ENCODE results near the gene CLEC10A. TPM values are rescaled to one million over a fixed set of nuclear protein-coding genes. Genes with fewer than 3 reads are reported as not detected.

Gene CLEC10A
- total and polyA plus RNA-seq, 10 of the 15 experiments (the other 5 are each of a cell fraction or from before 2014, with no cell fraction given) = not detected

- TF ChIP-seq MYC (IDR thresholded peaks at IDR 0.05; ENCODE audit: insufficient read depth, insufficient read length, insufficient replicate concordance, low read length, severe bottlenecking) = no peak
- no peak for TF ChIP-seq SMC3 (IDR thresholded peaks at IDR 0.05; ENCODE audit: borderline replicate concordance, low read length)
- TF ChIP-seq MEF2A (IDR thresholded peaks at IDR 0.05; ENCODE audit: insufficient read depth, low read depth, low read length) = no peak
Observed at GRCh38 chr17:7058831-7059447, 21.1 kb downstream of the CLEC10A start (continued).

DNA sequence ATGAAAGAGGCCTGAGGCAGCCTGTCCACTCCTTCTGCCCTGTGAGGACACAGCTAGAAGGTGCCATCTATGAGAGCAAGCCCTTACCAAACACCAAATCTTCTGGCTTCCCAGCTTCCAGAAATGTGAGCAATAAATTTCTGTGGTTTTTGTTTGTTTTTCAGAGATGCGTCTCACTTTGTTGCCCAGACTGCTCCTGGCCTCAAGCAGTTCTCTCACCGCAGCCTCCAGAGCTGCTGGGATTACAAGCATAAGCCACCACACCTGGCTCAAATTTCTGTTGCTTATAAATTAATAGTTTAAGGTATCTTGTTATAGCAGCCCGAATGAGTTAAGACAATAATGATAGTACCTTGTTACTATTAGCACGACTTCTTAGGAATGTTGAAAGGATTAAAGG, 23.7 kb downstream of the CLEC10A start:
- Histone ChIP-seq H3K4me2 (ENCODE audit: control insufficient read depth, insufficient read depth) (no peak overlapping the region), H3K4me3 (no peak overlapping the region), H4K20me1 (ENCODE audit: control insufficient read depth, insufficient read depth) (no peaks in the 10 kb centered on the region), H3K9me3 (replicated peaks; ENCODE audit: control insufficient read depth, insufficient read depth, low read length) (no peaks in the 10 kb centered on the region), H3K9ac (ENCODE audit: control insufficient read depth, insufficient read depth, low read length) (no peak overlapping the region), H3K36me3 (ENCODE audit: control insufficient read depth in 2 of 2, insufficient read depth in 2 of 2, low read length in 1 of 2) (no peaks in the 10 kb centered on the region), H3K79me2 (ENCODE audit: control insufficient read depth, insufficient read depth, low read length) (no peaks in the 10 kb centered on the region), H2AFZ (ENCODE audit: control insufficient read depth, low read depth, low read length) (no peak overlapping the region), H3K27me3 (replicated peaks in 1 of 2; ENCODE audit: control insufficient read depth in 2 of 2, insufficient read depth in 2 of 2, low read length in 1 of 2) (no peaks in the 10 kb centered on the region), H3K27ac (ENCODE audit: control insufficient read depth, insufficient read depth) (no peak overlapping the region), H3K4me1 (ENCODE audit: control insufficient read depth, insufficient read depth, low read length) (no peaks in the 10 kb centered on the region)
- BruUV-seq (replicated peaks) = no TSS peak
- FAIRE-seq (no peak), ATAC-seq (no peak), DNase-seq (ENCODE audit: low read depth, low spot score) (no peak)
- POLR2A ChIA-PET = no interaction called here
- in situ Hi-C loops (cut with MboI) = no loop called here
- SMC1A ChIA-PET (ENCODE audit: uncharacterized antibody, unreplicated experiment) = interaction anchor here (13.6 kb wide), 1 partner anchor 81 kb away, joined by 356 read pairs; no protein-coding TSS in a partner anchor
- RAD21 ChIA-PET (ENCODE audit: unreplicated experiment) = no interaction called here
- CTCF ChIA-PET = interaction anchor here (1.8 to 21.9 kb wide), 2 partner anchors 10 to 81 kb away, joined by 6 to 590 read pairs; no protein-coding TSS in a partner anchor
- 78% methylated on average over 4 of the region's 4 CpGs for WGBS (ENCODE audit: insufficient coverage, insufficient replicate concordance, low lambda C conversion rate, missing lambda C conversion rate)
- intact Hi-C loops (cut with micrococcal nuclease; ENCODE audit: unreplicated experiment) = no loop called here
- TF ChIP-seq EP300 (IDR thresholded peaks at IDR 0.05; ENCODE audit: borderline replicate concordance in 1 of 2, control insufficient read depth in 1 of 2, low read depth in 2 of 2, low read length in 2 of 2) = no peak
- no peak for TF ChIP-seq CHD4 (IDR thresholded peaks at IDR 0.05)
- no peak for TF ChIP-seq RELA (IDR thresholded peaks at IDR 0.05; ENCODE audit: borderline replicate concordance, partially characterized antibody)
- no peak for TF ChIP-seq BCL11A (IDR thresholded peaks at IDR 0.05; ENCODE audit: low read depth, low read length)
- no peak for TF ChIP-seq ZNF384 (IDR thresholded peaks at IDR 0.05; ENCODE audit: borderline replicate concordance, low read depth, low read length)
- no peak for TF ChIP-seq MLLT1 (IDR thresholded peaks at IDR 0.05)
- TF ChIP-seq MYC (IDR thresholded peaks at IDR 0.05; ENCODE audit: insufficient read depth, insufficient read length, insufficient replicate concordance, low read length, severe bottlenecking) = no peak
- TF ChIP-seq EZH2 (IDR thresholded peaks at IDR 0.05; ENCODE audit: borderline replicate concordance, control insufficient read depth, low read depth, low read length) = no peak
- no peak for TF ChIP-seq RCOR1 (conservative IDR thresholded peaks at IDR 0.05; ENCODE audit: low read depth, low read length)
- TF ChIP-seq SREBF1 (IDR thresholded peaks at IDR 0.05; ENCODE audit: low read length) = no peak
- TF ChIP-seq CBX3 (IDR thresholded peaks at IDR 0.05; ENCODE audit: borderline replicate concordance, low read depth) = no peak
- no peak for TF ChIP-seq WRNIP1 (IDR thresholded peaks at IDR 0.05; ENCODE audit: borderline replicate concordance, low read depth, low read length)
- no peak for TF ChIP-seq POLR2AphosphoS2 (IDR thresholded peaks at IDR 0.05; ENCODE audit: low read depth, low read length)
- no peak for TF ChIP-seq SMAD1 (IDR thresholded peaks at IDR 0.05; ENCODE audit: low read depth, partially characterized antibody)
- TF ChIP-seq, protein P1, sequence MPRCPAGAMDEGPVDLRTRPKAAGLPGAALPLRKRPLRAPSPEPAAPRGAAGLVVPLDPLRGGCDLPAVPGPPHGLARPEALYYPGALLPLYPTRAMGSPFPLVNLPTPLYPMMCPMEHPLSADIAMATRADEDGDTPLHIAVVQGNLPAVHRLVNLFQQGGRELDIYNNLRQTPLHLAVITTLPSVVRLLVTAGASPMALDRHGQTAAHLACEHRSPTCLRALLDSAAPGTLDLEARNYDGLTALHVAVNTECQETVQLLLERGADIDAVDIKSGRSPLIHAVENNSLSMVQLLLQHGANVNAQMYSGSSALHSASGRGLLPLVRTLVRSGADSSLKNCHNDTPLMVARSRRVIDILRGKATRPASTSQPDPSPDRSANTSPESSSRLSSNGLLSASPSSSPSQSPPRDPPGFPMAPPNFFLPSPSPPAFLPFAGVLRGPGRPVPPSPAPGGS (IDR thresholded peaks at IDR 0.05; ENCODE audit: borderline replicate concordance, insufficient read depth, low read depth, low read length, poor library complexity, severe bottlenecking) = no peak
